Colon (tissue), 2 donors: Measurements from ENCODE around the gene INS.

Experiments
- FAIRE-seq: peaks from 2 replicates; lab custom pipeline; 2012; peaks lifted over from hg19 to GRCh38; lab: Jason Lieb, UNC
- donor health status: control.
- donor health status: control.

Gene INS

GRCh38 chr11:2143799-2144543 is 17.0 kb downstream of the INS start:
- no peak for FAIRE-seq

GRCh38 chr11:2143477-2143798 is 17.6 kb downstream of the INS start:
- FAIRE-seq: no peak

GRCh38 chr11:2142762-2143202 is 18.2 kb downstream of the INS start:
- no peak for FAIRE-seq

- no peak for FAIRE-seq
These were observed 18.7 kb downstream of the INS start for GRCh38 chr11:2142300-2142759.

GRCh38 chr11:2140411-2141400 is 20.3 kb downstream of the INS start:
- no peak for FAIRE-seq

GRCh38 chr11:2139621-2140337 is 21.2 kb downstream of the INS start:
- no peak for FAIRE-seq

GRCh38 chr11:2139123-2139521 is 21.9 kb downstream of the INS start, which contains the start of gene IGF2:
Gene IGF2, minus strand, starts transcription at chr11:2139389. Its CDS starts 3,866 bp downstream, at chr11:2135523.
- no peak for FAIRE-seq

- no peak for FAIRE-seq
These were observed 22.4 kb downstream of the INS start for GRCh38 chr11:2138431-2139122.

- no peak for FAIRE-seq
These were observed 23.0 kb downstream of the INS start for GRCh38 chr11:2138068-2138430.

GRCh38 chr11:2137202-2138067 is 23.6 kb downstream of the INS start:
- no peak for FAIRE-seq

- FAIRE-seq: no peak
These were observed 24.1 kb downstream of the INS start for GRCh38 chr11:2136952-2137201.

- FAIRE-seq: no peak
These were observed 24.6 kb downstream of the INS start for GRCh38 chr11:2136209-2136951.

GRCh38 chr11:2135648-2136201 is 25.3 kb downstream of the INS start:
- FAIRE-seq: no peak

- no peak for FAIRE-seq
These were observed 25.9 kb downstream of the INS start for GRCh38 chr11:2135018-2135569.

GRCh38 chr11:2134022-2135010 is 26.7 kb downstream of the INS start:
- no peak for FAIRE-seq

GRCh38 chr11:2133241-2134021 is 27.6 kb downstream of the INS start:
- no peak for FAIRE-seq

- no peak for FAIRE-seq
These were observed 28.2 kb downstream of the INS start for GRCh38 chr11:2132874-2133240.

- FAIRE-seq: no peak
These were observed 28.8 kb downstream of the INS start for GRCh38 chr11:2132246-2132645.
